Measurements from ENCODE around the gene GPR158. TPM values are rescaled to one million over a fixed set of nuclear protein-coding genes. Genes with fewer than 3 reads are reported as not detected.

GPR158 gene
- total RNA-seq, 1 experiment from 2014 or later = not detected

DNA sequence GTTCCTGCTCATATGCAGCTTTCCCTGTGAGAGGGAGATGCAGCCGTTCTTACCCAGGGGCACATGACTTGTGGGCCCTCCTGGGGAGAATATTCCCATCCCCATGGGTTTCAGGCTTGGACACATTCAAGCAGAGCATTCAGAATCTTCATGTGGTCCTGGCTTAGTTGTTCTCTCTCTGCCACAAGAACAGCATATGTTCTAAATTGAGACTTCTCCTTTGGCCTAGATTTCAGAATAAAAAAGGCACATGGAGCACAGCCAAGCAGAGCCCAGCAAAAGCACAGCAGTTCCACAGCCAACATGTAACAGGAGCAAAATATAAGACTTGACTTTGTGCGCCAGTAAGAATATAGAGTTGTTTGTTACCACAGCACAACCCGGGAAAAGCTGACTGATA, 452.8 kb downstream of the GPR158 start:
- Histone ChIP-seq H3K9me2 (replicated peaks; ENCODE audit: low read length) (no peaks in the 10 kb centered on the region), H4K20me1 (ENCODE audit: low read length) (no peaks in the 10 kb centered on the region), H3K36me3 (ENCODE audit: low read depth, low read length) (no peaks in the 10 kb centered on the region), H3K9me3 (ENCODE audit: low read length) (no peaks in the 10 kb centered on the region), H3K4me3 (ENCODE audit: low read length) (no peak overlapping the region), H3K9ac (ENCODE audit: low read length) (no peak overlapping the region), H3F3A (ENCODE audit: low read length, unreplicated experiment) (no peaks in the 10 kb centered on the region), H3K79me2 (ENCODE audit: low read length) (no peaks in the 10 kb centered on the region), H2AFZ (ENCODE audit: low read length) (no peak overlapping the region), H3K27me3 (ENCODE audit: low read length) (no peaks in the 10 kb centered on the region), H3K4me2 (ENCODE audit: low read length) (no peak overlapping the region), H3K27ac (ENCODE audit: low read length) (no peak overlapping the region), H3K4me1 (ENCODE audit: insufficient read depth, low read length) (no peaks in the 10 kb centered on the region)
- BruUV-seq (replicated peaks) = no TSS peak
- intact Hi-C loops (cut with micrococcal nuclease) = no loop called here
- ChIA-PET CTCF (no interaction called here), POLR2A (ENCODE audit: unreplicated experiment) (no interaction called here)
- TF ChIP-seq, protein P1, sequence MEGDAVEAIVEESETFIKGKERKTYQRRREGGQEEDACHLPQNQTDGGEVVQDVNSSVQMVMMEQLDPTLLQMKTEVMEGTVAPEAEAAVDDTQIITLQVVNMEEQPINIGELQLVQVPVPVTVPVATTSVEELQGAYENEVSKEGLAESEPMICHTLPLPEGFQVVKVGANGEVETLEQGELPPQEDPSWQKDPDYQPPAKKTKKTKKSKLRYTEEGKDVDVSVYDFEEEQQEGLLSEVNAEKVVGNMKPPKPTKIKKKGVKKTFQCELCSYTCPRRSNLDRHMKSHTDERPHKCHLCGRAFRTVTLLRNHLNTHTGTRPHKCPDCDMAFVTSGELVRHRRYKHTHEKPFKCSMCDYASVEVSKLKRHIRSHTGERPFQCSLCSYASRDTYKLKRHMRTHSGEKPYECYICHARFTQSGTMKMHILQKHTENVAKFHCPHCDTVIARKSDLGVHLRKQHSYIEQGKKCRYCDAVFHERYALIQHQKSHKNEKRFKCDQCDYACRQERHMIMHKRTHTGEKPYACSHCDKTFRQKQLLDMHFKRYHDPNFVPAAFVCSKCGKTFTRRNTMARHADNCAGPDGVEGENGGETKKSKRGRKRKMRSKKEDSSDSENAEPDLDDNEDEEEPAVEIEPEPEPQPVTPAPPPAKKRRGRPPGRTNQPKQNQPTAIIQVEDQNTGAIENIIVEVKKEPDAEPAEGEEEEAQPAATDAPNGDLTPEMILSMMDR (conservative IDR thresholded peaks at IDR 0.05; ENCODE audit: low read depth, low read length) = no peak
- no peak for TF ChIP-seq EZH2 (IDR thresholded peaks at IDR 0.05; ENCODE audit: low read length, unreplicated experiment)
- TF ChIP-seq EZH2phosphoT487 (IDR thresholded peaks at IDR 0.05; ENCODE audit: borderline replicate concordance, low read length) = no peak
- ATAC-seq (no peak), DNase-seq (no peak)

DNA sequence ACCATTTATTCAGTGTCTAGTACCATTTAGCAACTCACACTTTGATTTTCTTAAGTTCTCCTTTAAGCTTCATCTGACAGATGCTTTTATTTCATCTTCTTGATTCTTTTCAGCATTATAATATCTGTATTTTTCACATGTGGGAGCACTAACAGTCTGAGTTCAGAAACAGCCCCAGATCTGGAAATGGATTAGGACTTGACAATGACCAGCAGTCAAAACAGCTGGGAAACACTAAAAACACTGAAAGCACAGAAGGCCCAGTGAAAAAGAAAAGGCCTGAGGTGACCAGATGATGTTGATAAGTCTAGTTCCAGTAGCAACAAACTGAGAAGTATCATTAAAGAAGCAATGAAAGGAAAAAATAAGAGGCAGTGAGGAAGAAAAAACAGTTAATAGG, 454.5 kb downstream of the GPR158 start:
- CTCF ChIA-PET = no interaction called here
- no peaks in the 10 kb centered on the region for H3K9me3 ChIP-seq (ENCODE audit: low read length)
- no peak overlapping the region for H3K4me2 ChIP-seq (ENCODE audit: low read length)
- H3K36me3 ChIP-seq (ENCODE audit: low read depth, low read length) = no peaks in the 10 kb centered on the region
- POLR2A ChIA-PET (ENCODE audit: unreplicated experiment) = no interaction called here
- intact Hi-C loops (cut with micrococcal nuclease) = no loop called here
- H3K27me3 ChIP-seq (ENCODE audit: low read length) = no peaks in the 10 kb centered on the region
- BruUV-seq (replicated peaks) = no TSS peak
- H3K4me1 ChIP-seq (ENCODE audit: insufficient read depth, low read length) = no peaks in the 10 kb centered on the region
- ATAC-seq (no peak), DNase-seq (no peak)
- no peaks in the 10 kb centered on the region for H3F3A ChIP-seq (ENCODE audit: low read length, unreplicated experiment)
- no peak for TF ChIP-seq EZH2phosphoT487 (IDR thresholded peaks at IDR 0.05; ENCODE audit: borderline replicate concordance, low read length)
- no peak for TF ChIP-seq EZH2 (IDR thresholded peaks at IDR 0.05; ENCODE audit: low read length, unreplicated experiment)
- TF ChIP-seq, protein P1 (conservative IDR thresholded peaks at IDR 0.05; ENCODE audit: low read depth, low read length) = no peak
- H4K20me1 ChIP-seq (ENCODE audit: low read length) = no peaks in the 10 kb centered on the region
- H3K79me2 ChIP-seq (ENCODE audit: low read length) = no peaks in the 10 kb centered on the region
- no peak overlapping the region for H3K9ac ChIP-seq (ENCODE audit: low read length)
- no peak overlapping the region for H3K27ac ChIP-seq (ENCODE audit: low read length)
- H2AFZ ChIP-seq (ENCODE audit: low read length) = no peak overlapping the region
- no peaks in the 10 kb centered on the region for H3K9me2 ChIP-seq (replicated peaks; ENCODE audit: low read length)
- no peak overlapping the region for H3K4me3 ChIP-seq (ENCODE audit: low read length)

DNA sequence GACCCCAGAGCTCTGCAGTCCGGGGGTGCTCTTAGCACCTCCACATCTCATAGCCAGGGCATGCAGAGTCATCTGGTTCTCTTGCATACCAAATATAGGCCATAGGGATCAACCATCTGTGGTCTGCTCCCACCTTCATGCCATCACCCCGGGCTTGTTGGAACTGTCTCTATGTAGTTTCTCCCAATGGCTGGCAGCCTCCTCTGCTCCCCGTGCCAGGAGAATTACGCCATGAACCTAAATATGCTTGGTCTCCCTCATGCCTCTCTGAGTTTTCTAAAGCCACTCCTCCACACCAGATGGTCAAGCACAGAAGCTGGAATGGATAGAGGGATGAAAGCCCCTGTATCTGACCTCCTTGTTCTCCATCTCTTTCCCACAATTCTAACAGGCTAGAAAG, 456.7 kb downstream of the GPR158 start:
- intact Hi-C loops (cut with micrococcal nuclease) = no loop called here
- no peaks in the 10 kb centered on the region for H3K27me3 ChIP-seq (ENCODE audit: low read length)
- ATAC-seq (no peak), DNase-seq (no peak)
- no peak overlapping the region for H3K4me2 ChIP-seq (ENCODE audit: low read length)
- TF ChIP-seq EZH2phosphoT487 (IDR thresholded peaks at IDR 0.05; ENCODE audit: borderline replicate concordance, low read length) = no peak
- no peak for TF ChIP-seq EZH2 (IDR thresholded peaks at IDR 0.05; ENCODE audit: low read length, unreplicated experiment)
- TF ChIP-seq, protein P1 (conservative IDR thresholded peaks at IDR 0.05; ENCODE audit: low read depth, low read length) = no peak
- H2AFZ ChIP-seq (ENCODE audit: low read length) = no peak overlapping the region
- H3K4me1 ChIP-seq (ENCODE audit: insufficient read depth, low read length) = no peaks in the 10 kb centered on the region
- no peaks in the 10 kb centered on the region for H3K36me3 ChIP-seq (ENCODE audit: low read depth, low read length)
- ChIA-PET POLR2A (ENCODE audit: unreplicated experiment) (no interaction called here), CTCF (no interaction called here)
- H4K20me1 ChIP-seq (ENCODE audit: low read length) = no peaks in the 10 kb centered on the region
- H3K9me3 ChIP-seq (ENCODE audit: low read length) = no peaks in the 10 kb centered on the region
- no peaks in the 10 kb centered on the region for H3K79me2 ChIP-seq (ENCODE audit: low read length)
- no peak overlapping the region for H3K9ac ChIP-seq (ENCODE audit: low read length)
- H3K9me2 ChIP-seq (replicated peaks; ENCODE audit: low read length) = no peaks in the 10 kb centered on the region
- no peak overlapping the region for H3K4me3 ChIP-seq (ENCODE audit: low read length)
- H3F3A ChIP-seq (ENCODE audit: low read length, unreplicated experiment) = no peaks in the 10 kb centered on the region
- H3K27ac ChIP-seq (ENCODE audit: low read length) = no peak overlapping the region
- no TSS peak for BruUV-seq (replicated peaks)

All from PC-3 (cell line).